Panc1 (cell line): Measurements from ENCODE around the gene RPL27A. TPM values are rescaled to one million over a fixed set of nuclear protein-coding genes. Genes with fewer than 3 reads are reported as not detected.

ENCODE experiments used
- ATAC-seq: fragments of 200-7000 bp; cut with Tn5 transposase; 2 replicates; pipeline ENCODE4 v1.9.1; 2020; ENCODE audit warnings: mild to moderate bottlenecking, moderate library complexity
- BruUV-seq: library from RNA; stranded (reverse); fragments of 400-500 nt; replicated peaks from 2 replicates; lab custom pipeline; 2021; lab: Mats Ljungman, UMichigan
- CTCF ChIA-PET: fragments of 300-600 bp; sonication (Branson Sonifier 250); formaldehyde crosslinking; loops from one replicate; lab custom pipeline; 2022; ENCODE audit warnings: antibody characterized with exemption; lab: Charles Lee
- POLR2A ChIA-PET: fragments of 300-600 bp; sonication (Branson Sonifier 250); formaldehyde crosslinking; loops from one replicate; lab custom pipeline; 2022; ENCODE audit warnings: antibody characterized with exemption; lab: Charles Lee
- DNase-seq: peaks from one replicate; pipeline ENCODE4 v3.0.0-alpha.2; 2010; ENCODE audit warnings: low read depth, low spot score
- H3K27ac ChIP-seq: 2 replicates; pipeline ENCODE4 v1.5.1; 2011; ENCODE audit warnings: mild to moderate bottlenecking, low read length, inconsistent platforms
- H3K27me3 ChIP-seq: fragments of 200-500 bp; sonication (Bioruptor generic); 2 replicates; pipeline ENCODE4 v1.6.0; 2014; ENCODE audit warnings: low read length, inconsistent platforms; ENCODE audit not compliant: control insufficient read depth, insufficient read depth
- H3K36me3 ChIP-seq: fragments of 200-500 bp; sonication (Bioruptor generic); 2 replicates; pipeline ENCODE4 v1.5.1; 2014; ENCODE audit warnings: inconsistent platforms, mild to moderate bottlenecking, low read length, moderate library complexity; ENCODE audit not compliant: control insufficient read depth, insufficient read depth
- H3K4me1 ChIP-seq: 2 replicates; pipeline ENCODE4 v1.5.1; 2011; ENCODE audit warnings: inconsistent platforms, mild to moderate bottlenecking, low read length, moderate library complexity; ENCODE audit not compliant: control insufficient read depth, insufficient read depth
- H3K4me3 ChIP-seq, 2 experiments: 2 replicates each; pipeline ENCODE4 v1.5.1; 2011 to 2012; ENCODE audit warnings: low read depth in 2 of 2, low read length in 2 of 2, mild to moderate bottlenecking in 2 of 2, inconsistent platforms in 1 of 2, moderate library complexity in 1 of 2
- H3K9me3 ChIP-seq: fragments of 200-500 bp; sonication (Bioruptor generic); 2 replicates; pipeline ENCODE4 v1.5.1; 2014; ENCODE audit warnings: low read depth, mild to moderate bottlenecking, inconsistent platforms, low read length, moderate library complexity; ENCODE audit not compliant: control insufficient read depth, insufficient read depth
- POLR2AphosphoS5 ChIP-seq: IDR thresholded peaks from 2 replicates; pipeline ENCODE4 v1.6.1; 2012; ENCODE audit warnings: mild to moderate bottlenecking, low read depth, low read length, moderate library complexity
- REST ChIP-seq, 2 experiments: IDR thresholded peaks; 2 replicates each; pipeline ENCODE4 v1.6.1; 2011 to 2012; ENCODE audit warnings: low read depth in 2 of 2, control low read depth in 1 of 2, low read length in 1 of 2, mild to moderate bottlenecking in 1 of 2, moderate library complexity in 1 of 2; ENCODE audit not compliant: insufficient read depth in 1 of 2
- SIN3A ChIP-seq: IDR thresholded peaks from 2 replicates; pipeline ENCODE4 v1.6.1; 2012; ENCODE audit warnings: low read depth, mild to moderate bottlenecking, low read length, moderate library complexity, borderline replicate concordance; ENCODE audit not compliant: insufficient read depth
- TCF7L2 ChIP-seq: IDR thresholded peaks from 2 replicates; pipeline ENCODE4 v1.6.1; 2011; ENCODE audit warnings: mild to moderate bottlenecking, low read depth, low read length, inconsistent platforms
- in situ Hi-C: cut with HindIII; loops from 2 replicates; pipeline ENCODE4 v1.10.0; 2016; ENCODE audit warnings: low sequenced_read_pairs, low pct_unique_long_range_greater_than_20kb
- intact Hi-C: fragments of 100-400 bp; cut with micrococcal nuclease; formaldehyde crosslinking; loops from one replicate; pipeline ENCODE4 v1.10.0; 2022; ENCODE audit not compliant: unreplicated experiment
- total RNA-seq: library from RNA; stranded (reverse); gene quantifications from one replicate; pipeline ENCODE4 v1.2.1, GENCODE V29; 2021; ENCODE audit not compliant: unreplicated experiment
- TF ChIP-seq, protein P1 (sequence below): fragments of 450-650 bp; IDR thresholded peaks from 2 replicates; pipeline ENCODE4 v1.5.1; 2017; ENCODE audit warnings: mild to moderate bottlenecking

RPL27A gene
- total RNA-seq, 1 experiment from 2014 or later, result 1,115 TPM

GRCh38 chr11:8707541-8708191 lies 25.1 kb downstream of the RPL27A start:
- in situ Hi-C loops (no loop called here), intact Hi-C loops (no loop called here)
- TF ChIP-seq, protein P1, sequence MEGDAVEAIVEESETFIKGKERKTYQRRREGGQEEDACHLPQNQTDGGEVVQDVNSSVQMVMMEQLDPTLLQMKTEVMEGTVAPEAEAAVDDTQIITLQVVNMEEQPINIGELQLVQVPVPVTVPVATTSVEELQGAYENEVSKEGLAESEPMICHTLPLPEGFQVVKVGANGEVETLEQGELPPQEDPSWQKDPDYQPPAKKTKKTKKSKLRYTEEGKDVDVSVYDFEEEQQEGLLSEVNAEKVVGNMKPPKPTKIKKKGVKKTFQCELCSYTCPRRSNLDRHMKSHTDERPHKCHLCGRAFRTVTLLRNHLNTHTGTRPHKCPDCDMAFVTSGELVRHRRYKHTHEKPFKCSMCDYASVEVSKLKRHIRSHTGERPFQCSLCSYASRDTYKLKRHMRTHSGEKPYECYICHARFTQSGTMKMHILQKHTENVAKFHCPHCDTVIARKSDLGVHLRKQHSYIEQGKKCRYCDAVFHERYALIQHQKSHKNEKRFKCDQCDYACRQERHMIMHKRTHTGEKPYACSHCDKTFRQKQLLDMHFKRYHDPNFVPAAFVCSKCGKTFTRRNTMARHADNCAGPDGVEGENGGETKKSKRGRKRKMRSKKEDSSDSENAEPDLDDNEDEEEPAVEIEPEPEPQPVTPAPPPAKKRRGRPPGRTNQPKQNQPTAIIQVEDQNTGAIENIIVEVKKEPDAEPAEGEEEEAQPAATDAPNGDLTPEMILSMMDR, result no peak
- TF ChIP-seq SIN3A (no peak), TCF7L2 (no peak), REST (IDR thresholded peaks at IDR 0.05; ENCODE audit: insufficient read depth in 1 of 2, low read depth in 2 of 2, low read length in 1 of 2) (no peak)
- POLR2A ChIA-PET, result no interaction called here
- DNase-seq (no peak), ATAC-seq (peak; percentile 12; the same call in 1 of the 2 replicates)
- no TSS peak for BruUV-seq
- H3K9me3 ChIP-seq, result no peaks in the 10 kb centered on the region
- H3K4me1 ChIP-seq, result no peaks in the 10 kb centered on the region
- no peak overlapping the region for H3K4me3 ChIP-seq
- H3K27me3 ChIP-seq, result no peaks in the 10 kb centered on the region
- CTCF ChIA-PET, result interaction anchor here (0.6 kb wide), 1 partner anchor 698 kb away, joined by 8 read pairs; no protein-coding TSS in a partner anchor
- H3K27ac ChIP-seq, result no peak overlapping the region
- no peaks in the 10 kb centered on the region for H3K36me3 ChIP-seq

DNA sequence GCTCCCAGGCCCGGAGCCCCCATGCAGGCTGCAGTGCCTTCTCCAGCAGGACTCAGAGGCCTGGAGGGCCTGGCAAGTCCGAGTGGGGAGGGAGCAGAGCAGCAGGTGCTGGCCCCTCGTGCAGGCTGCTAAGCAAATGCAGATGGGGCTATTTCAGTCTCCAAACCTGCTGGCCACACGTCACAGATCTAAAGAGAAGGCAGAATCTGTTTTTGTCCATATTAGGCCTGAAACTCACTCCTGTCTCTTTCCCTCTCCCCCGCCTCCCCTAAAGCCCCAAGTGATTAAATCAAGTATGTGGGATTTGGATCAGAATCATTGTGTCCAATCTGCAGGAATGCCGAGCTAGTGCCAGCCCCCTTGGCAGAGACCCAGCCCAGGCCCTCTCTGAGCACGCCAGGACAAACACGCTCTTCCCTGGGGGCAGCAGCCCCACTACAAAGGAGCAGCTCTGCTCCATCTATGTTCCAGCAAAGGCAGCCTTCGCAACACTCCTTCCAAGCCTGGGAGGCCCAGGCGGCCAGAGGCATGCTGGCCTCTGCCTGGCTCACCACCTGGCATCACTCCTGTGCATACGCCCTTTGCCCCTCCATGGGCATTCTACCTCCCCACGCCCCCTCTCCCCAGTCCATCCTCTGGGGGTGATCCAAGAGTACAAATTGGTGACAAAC lies 26.5 kb downstream of the RPL27A start:
- no peak for ATAC-seq

More for the DNA sequence above, 26.5 kb downstream of the RPL27A start:
- in situ Hi-C loops, result no loop called here
- BruUV-seq, result no TSS peak
- no peaks in the 10 kb centered on the region for H3K9me3 ChIP-seq
- ChIA-PET CTCF (interaction anchor here (0.7 kb wide), 1 partner anchor 105 kb away, joined by 5 read pairs; no protein-coding TSS in a partner anchor), POLR2A (interaction anchor here (0.6 kb wide), 1 partner anchor 74 kb away, joined by 16 read pairs; no protein-coding TSS in a partner anchor)
- H3K4me1 ChIP-seq, result no peaks in the 10 kb centered on the region
- H3K27me3 ChIP-seq, result no peaks in the 10 kb centered on the region
- intact Hi-C loops, result no loop called here
- H3K4me3 ChIP-seq, result no peak overlapping the region
- no peak for DNase-seq
- H3K36me3 ChIP-seq, result no peaks in the 10 kb centered on the region
- TF ChIP-seq, protein P1, result no peak
- TF ChIP-seq TCF7L2, result no peak
- no peak for TF ChIP-seq REST (IDR thresholded peaks at IDR 0.05; ENCODE audit: insufficient read depth in 1 of 2, low read depth in 2 of 2, low read length in 1 of 2)
- no peak for TF ChIP-seq POLR2AphosphoS5
- no peak for TF ChIP-seq SIN3A
- H3K27ac ChIP-seq, result no peak overlapping the region
